GM12865 (cell line): Measurements from ENCODE around the gene ARHGAP42.
A peak's percentile ranks its signal among the peaks of the same experiment; 100 is the strongest.

ENCODE experiments used
- DNase-seq: peaks from one replicate; pipeline ENCODE4 v3.0.0; 2010; ENCODE audit warnings: low read depth
- H3K4me3 ChIP-seq: 2 replicates; pipeline ENCODE4 v1.5.1; 2011; ENCODE audit warnings: mild to moderate bottlenecking, low read depth, low read length, control low read depth
- TF ChIP-seq, protein P1 (sequence below): IDR thresholded peaks from 2 replicates; pipeline ENCODE4 v1.5.1; 2011; ENCODE audit warnings: low read length, control low read depth, low read depth, inconsistent platforms; ENCODE audit not compliant: insufficient read depth; ENCODE audit errors: missing control alignments

The ARHGAP42 gene

DNA sequence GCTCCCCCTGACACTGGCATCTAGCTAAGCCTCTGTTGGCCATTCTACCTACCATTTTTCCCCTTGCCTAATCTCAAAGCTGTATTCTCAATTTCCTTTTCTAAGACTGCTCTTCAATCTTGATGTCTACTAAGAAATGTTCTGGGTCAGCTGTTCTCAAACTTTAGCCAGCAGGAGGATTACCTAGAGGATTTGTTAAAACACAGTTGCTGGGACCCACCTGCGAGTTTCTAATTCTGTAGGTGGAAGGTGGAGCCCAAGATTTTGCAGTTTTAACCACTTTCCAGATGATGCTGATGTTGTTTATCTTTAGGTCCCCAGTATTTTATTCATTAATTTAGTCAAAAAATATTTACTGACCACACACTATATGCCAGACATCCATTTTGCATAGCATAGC lies 9.3 kb upstream of the ARHGAP42 start:
- TF ChIP-seq, protein P1, sequence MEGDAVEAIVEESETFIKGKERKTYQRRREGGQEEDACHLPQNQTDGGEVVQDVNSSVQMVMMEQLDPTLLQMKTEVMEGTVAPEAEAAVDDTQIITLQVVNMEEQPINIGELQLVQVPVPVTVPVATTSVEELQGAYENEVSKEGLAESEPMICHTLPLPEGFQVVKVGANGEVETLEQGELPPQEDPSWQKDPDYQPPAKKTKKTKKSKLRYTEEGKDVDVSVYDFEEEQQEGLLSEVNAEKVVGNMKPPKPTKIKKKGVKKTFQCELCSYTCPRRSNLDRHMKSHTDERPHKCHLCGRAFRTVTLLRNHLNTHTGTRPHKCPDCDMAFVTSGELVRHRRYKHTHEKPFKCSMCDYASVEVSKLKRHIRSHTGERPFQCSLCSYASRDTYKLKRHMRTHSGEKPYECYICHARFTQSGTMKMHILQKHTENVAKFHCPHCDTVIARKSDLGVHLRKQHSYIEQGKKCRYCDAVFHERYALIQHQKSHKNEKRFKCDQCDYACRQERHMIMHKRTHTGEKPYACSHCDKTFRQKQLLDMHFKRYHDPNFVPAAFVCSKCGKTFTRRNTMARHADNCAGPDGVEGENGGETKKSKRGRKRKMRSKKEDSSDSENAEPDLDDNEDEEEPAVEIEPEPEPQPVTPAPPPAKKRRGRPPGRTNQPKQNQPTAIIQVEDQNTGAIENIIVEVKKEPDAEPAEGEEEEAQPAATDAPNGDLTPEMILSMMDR, result no peak
- peak; percentile 18 for DNase-seq
- H3K4me3 ChIP-seq, result no peak overlapping the region

DNA sequence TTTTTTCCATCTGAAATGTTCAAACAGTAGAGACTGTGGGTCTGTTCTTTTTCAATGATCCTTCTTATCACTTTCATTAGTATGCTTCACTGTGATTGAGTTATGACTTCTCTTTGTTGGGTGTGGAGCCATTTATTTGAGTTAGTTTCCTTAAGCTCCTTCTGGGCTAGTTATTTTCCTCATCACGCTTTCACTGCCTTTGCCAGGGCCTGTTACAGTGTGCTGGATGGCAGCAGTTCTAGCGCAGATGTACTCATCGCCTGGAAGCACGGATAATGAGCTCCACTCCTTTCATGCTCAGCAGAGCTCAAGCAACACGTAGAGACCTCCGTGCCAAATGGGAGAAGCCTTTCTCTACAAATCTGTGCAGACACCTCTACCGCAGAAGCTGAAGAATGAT lies 7.0 kb upstream of the ARHGAP42 start:
- TF ChIP-seq, protein P1, result no peak
- no peak for DNase-seq

DNA sequence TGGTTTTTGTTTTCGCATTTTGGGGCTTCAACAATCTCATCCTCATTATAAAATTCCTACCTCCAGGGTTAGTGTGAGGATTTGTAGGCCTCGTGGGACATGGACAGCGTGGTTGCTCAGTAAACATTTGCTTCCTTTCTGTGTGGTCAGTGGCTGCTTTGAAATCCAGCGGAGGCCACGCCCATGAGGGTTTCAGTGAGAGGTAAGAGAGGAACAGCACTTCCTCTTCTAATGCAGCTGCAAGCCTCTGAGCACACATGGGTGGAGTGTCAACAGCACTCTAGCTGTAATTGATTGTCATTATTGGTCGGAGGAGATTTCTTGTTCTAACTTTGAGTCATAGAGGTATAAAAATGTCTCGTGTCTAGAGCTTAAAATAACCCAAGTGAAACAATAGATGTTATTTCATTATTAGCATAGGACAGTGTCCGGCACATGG lies 6.0 kb upstream of the ARHGAP42 start:
- TF ChIP-seq, protein P1, result no peak
- DNase-seq, result peak; percentile 96
- no peak overlapping the region for H3K4me3 ChIP-seq

More for the DNA sequence above, 7.0 kb upstream of the ARHGAP42 start:
- no peak overlapping the region for H3K4me3 ChIP-seq

DNA sequence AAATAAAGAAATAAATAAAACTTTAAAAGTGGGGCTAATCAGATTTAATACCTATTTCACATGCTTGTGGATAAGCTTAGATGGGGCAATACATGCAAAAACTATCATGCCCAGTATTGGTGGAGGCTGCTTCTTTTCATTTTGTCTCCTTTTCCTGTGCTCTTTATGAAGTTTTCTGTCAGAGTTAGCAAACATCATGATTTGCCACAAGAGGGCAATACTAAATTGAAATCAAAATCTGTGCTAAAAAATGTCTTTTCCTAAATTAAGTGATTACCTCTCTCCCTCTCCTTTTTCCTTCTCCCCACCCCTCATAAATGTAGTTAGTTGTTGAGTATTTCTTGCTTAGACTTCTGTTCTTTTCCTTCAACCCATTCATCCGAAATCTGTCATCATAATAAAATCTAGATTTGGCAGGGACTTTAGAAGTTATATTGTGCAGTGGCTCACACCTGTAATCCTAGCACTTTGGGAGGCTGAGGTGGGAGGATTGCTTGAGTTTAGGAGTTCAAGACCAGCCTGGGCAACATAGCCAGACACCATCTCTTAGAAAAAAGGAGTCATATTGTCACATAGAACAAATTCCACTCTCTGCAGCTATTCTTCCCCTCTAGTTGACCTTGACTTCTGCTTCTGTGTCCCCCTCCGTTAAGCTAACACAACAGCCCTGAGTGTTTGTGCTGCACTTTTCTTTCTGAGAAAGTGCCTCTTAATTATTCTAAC lies 4.7 kb upstream of the ARHGAP42 start:
- no peak overlapping the region for H3K4me3 ChIP-seq
- TF ChIP-seq, protein P1, result peak; percentile 22
- peak; percentile 29 for DNase-seq

DNA sequence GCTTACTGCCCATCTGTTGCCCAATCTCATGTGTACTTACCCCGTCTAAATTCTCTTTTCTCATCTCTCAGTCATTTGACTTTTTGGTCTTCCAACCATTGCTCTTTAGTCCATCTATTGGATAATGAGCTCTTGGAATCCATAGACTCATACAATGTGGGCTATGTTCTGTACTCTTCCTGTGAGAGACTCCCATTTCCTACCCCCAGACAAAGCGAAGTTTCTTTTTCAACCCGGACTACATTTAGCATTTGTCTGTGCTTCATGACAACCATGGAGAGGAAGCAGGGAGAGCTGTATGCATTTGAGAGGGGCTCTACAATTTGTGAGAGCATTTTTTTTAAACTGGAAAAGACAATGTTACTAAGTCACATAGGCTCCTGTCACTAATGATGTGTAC lies 4.0 kb upstream of the ARHGAP42 start:
- TF ChIP-seq, protein P1, result no peak
- DNase-seq, result no peak

DNA sequence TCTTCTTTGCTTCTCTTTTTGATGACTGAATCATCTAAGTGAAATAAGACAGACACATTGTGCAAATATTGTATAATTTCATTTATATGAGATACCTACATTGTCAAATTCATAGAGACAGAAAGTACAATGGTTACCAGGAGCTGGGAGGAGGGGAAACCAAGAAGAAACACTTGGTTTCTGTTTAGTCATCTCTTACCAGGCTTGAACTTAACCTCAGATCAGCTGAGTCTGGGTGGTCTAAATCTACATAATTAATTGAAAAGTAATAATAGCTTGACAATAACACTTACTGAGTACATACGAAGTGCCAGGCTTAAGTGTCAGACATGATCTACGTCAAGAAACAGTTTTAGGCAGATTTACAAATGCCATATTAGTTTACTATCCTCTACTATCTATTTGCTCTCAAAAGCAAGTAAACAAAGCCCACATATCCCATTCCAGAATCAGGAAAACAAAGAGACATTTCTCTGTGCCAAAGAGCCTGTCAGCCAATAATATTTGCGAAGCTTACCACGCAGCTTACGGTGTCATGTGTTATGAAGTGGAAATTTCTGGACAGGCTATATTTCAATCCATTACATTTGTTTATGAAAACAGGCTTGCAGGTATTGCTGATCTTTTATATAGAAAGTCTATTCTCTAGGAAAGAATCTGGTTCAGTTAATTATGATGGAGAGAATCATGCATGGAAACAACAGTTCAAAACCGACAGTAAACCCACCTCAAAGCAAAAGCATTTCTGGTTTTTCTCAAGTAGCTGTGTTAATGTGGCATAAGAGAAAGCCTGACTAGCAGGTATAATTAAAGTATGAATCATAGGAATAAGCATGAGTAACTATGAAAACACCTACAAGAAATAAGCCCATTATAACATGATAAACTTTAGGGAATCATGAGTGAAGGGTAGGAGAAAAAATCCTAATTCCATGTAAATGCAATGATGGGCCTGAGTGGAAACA lies 2.7 kb upstream of the ARHGAP42 start:
- peak; percentile 59 for DNase-seq
- no peak overlapping the region for H3K4me3 ChIP-seq
- TF ChIP-seq, protein P1, result no peak

More for the DNA sequence above, 4.0 kb upstream of the ARHGAP42 start:
- no peak overlapping the region for H3K4me3 ChIP-seq
